Measurements from ENCODE around the gene PGAM1. TPM values are rescaled to one million over a fixed set of nuclear protein-coding genes. Genes with fewer than 3 reads are reported as not detected.
"Not testable (repeated sequence)": the region's sequence is repeated elsewhere in the genome, so short reads cannot be mapped to it uniquely, and the experiment has no call there.

PGAM1 gene
- total and polyA plus RNA-seq, 11 donors: 41.6 to 436 (median 250) TPM

GRCh38 chr10:97475936-97476594, 50.1 kb downstream of the PGAM1 start:
- ATAC-seq (peak in 3 of 4 donors; percentile 45 to 89 (median 84)), DNase-seq (no peak)
- H3K27ac ChIP-seq: no peak overlapping the region
- peaks cover 0 to 8% (median 0%) of the 10 kb centered on the region in 12 donors for H3K4me1 ChIP-seq
- intact Hi-C loops (cut with DNase I): no loop called here
- peaks cover 0 to 100% (median 99%) of the 10 kb centered on the region in 9 donors for H3K36me3 ChIP-seq
- H3K9me3 ChIP-seq: no peaks in the 10 kb centered on the region
- 65 to 77% (median 72%) methylated on average over 2 of the region's 2 CpGs for WGBS, 4 donors
- H3K27me3 ChIP-seq: no peaks in the 10 kb centered on the region
- H3K4me3 ChIP-seq: no peak overlapping the region
- TF ChIP-seq POLR2A (IDR thresholded peaks at IDR 0.05): no peak
- TF ChIP-seq CTCF (IDR thresholded peaks at IDR 0.05): no peak

GRCh38 chr10:97479410-97479809, 53.4 kb downstream of the PGAM1 start:
- Histone ChIP-seq H3K36me3 (peaks cover 0 to 95% (median 85%) of the 10 kb centered on the region in 9 donors), H3K4me1 (peaks cover 0 to 29% (median 11%) of the 10 kb centered on the region in 12 donors)
- H3K4me3 ChIP-seq; H3K27me3 ChIP-seq; H3K9me3 ChIP-seq; H3K27ac ChIP-seq; DNase-seq; intact Hi-C loops (cut with DNase I); ATAC-seq: not testable (repeated sequence)
- WGBS, 4 donors: 88 to 96% (median 94%) methylated on average over 4 of the region's 4 CpGs

GRCh38 chr10:97479939-97480338, 53.9 kb downstream of the PGAM1 start:
- intact Hi-C loops (cut with DNase I): no loop called here
- Histone ChIP-seq H3K36me3 (peaks cover 0 to 92% (median 80%) of the 10 kb centered on the region in 9 donors), H3K4me1 (peaks cover 0 to 29% (median 11%) of the 10 kb centered on the region in 12 donors), H3K27ac (no peak overlapping the region), H3K27me3 (no peaks in the 10 kb centered on the region), H3K4me3 (no peak overlapping the region), H3K9me3 (no peaks in the 10 kb centered on the region)
- TF ChIP-seq POLR2A (IDR thresholded peaks at IDR 0.05) (no peak), CTCF (IDR thresholded peaks at IDR 0.05) (no peak)
- WGBS, 4 donors: 77 to 81% (median 79%) methylated on average over 9 of the region's 9 CpGs
- no peak for DNase-seq
- ATAC-seq: no peak

GRCh38 chr10:97481071-97481470, 55.1 kb downstream of the PGAM1 start:
- WGBS, 4 donors: 73 to 85% (median 79%) methylated on average over 4 of the region's 4 CpGs
- no peak for DNase-seq
- intact Hi-C loops (cut with DNase I): no loop called here
- Histone ChIP-seq H3K36me3 (peaks cover 0 to 86% (median 69%) of the 10 kb centered on the region in 9 donors), H3K27ac (no peak overlapping the region), H3K4me3 (no peak overlapping the region), H3K4me1 (peaks cover 0 to 28% (median 11%) of the 10 kb centered on the region in 12 donors), H3K9me3 (no peaks in the 10 kb centered on the region), H3K27me3 (no peaks in the 10 kb centered on the region)
- no peak for ATAC-seq
- TF ChIP-seq POLR2A (IDR thresholded peaks at IDR 0.05) (no peak), CTCF (IDR thresholded peaks at IDR 0.05) (no peak)

Measured in heart left ventricle (tissue), 16 donors.